Measurements from ENCODE around the gene SALL4.

Gene SALL4

GRCh38 chr20:51799401-51799860 is 2.9 kb downstream of the SALL4 start:
- Histone ChIP-seq H3K27me3 (ENCODE audit: low read length) (no peaks in the 10 kb centered on the region), H3K79me2 (ENCODE audit: insufficient read depth, low read length) (no peaks in the 10 kb centered on the region), H3K27ac (ENCODE audit: low read depth, low read length) (no peak overlapping the region), H2AFZ (ENCODE audit: low read depth, low read length, severe bottlenecking) (no peak overlapping the region), H3K36me3 (ENCODE audit: low read length) (no peaks in the 10 kb centered on the region), H4K20me1 (ENCODE audit: low read depth, low read length) (no peaks in the 10 kb centered on the region), H3K9ac (ENCODE audit: low read length) (no peak overlapping the region), H3K4me3 (ENCODE audit: insufficient read depth, low read length, poor library complexity, severe bottlenecking) (no peak overlapping the region), H3K9me3 (ENCODE audit: insufficient read depth, low read length) (no peaks in the 10 kb centered on the region), H3K4me2 (ENCODE audit: low read depth, low read length, poor library complexity, severe bottlenecking) (no peak overlapping the region), H3F3A (ENCODE audit: insufficient read depth) (no peaks in the 10 kb centered on the region), H3K9me2 (replicated peaks; ENCODE audit: insufficient read depth, low read length) (no peaks in the 10 kb centered on the region)
- TF ChIP-seq CTCF (IDR thresholded peaks at IDR 0.05; ENCODE audit: insufficient read depth, low read length, poor library complexity, severe bottlenecking), result no peak
- TF ChIP-seq EZH2phosphoT487 (conservative IDR thresholded peaks at IDR 0.05; ENCODE audit: low read length), result no peak

GRCh38 chr20:51797357-51798025 is 4.8 kb downstream of the SALL4 start:
- Histone ChIP-seq H3K27ac (ENCODE audit: low read depth, low read length) (no peak overlapping the region), H3K4me3 (ENCODE audit: insufficient read depth, low read length, poor library complexity, severe bottlenecking) (no peak overlapping the region), H3K9ac (ENCODE audit: low read length) (no peak overlapping the region), H3F3A (ENCODE audit: insufficient read depth) (no peaks in the 10 kb centered on the region), H3K27me3 (ENCODE audit: low read length) (no peaks in the 10 kb centered on the region), H3K9me2 (replicated peaks; ENCODE audit: insufficient read depth, low read length) (no peaks in the 10 kb centered on the region), H3K79me2 (ENCODE audit: insufficient read depth, low read length) (no peaks in the 10 kb centered on the region), H3K36me3 (ENCODE audit: low read length) (no peaks in the 10 kb centered on the region), H4K20me1 (ENCODE audit: low read depth, low read length) (no peaks in the 10 kb centered on the region), H2AFZ (ENCODE audit: low read depth, low read length, severe bottlenecking) (no peak overlapping the region), H3K4me2 (ENCODE audit: low read depth, low read length, poor library complexity, severe bottlenecking) (no peak overlapping the region), H3K9me3 (ENCODE audit: insufficient read depth, low read length) (no peaks in the 10 kb centered on the region)
- no peak for TF ChIP-seq CTCF (IDR thresholded peaks at IDR 0.05; ENCODE audit: insufficient read depth, low read length, poor library complexity, severe bottlenecking)
- TF ChIP-seq EZH2phosphoT487 (conservative IDR thresholded peaks at IDR 0.05; ENCODE audit: low read length), result no peak

GRCh38 chr20:51796340-51796739 is 6.0 kb downstream of the SALL4 start:
- Histone ChIP-seq H3K9ac (ENCODE audit: low read length) (no peak overlapping the region), H3K4me3 (ENCODE audit: insufficient read depth, low read length, poor library complexity, severe bottlenecking) (no peak overlapping the region)

More at GRCh38 chr20:51796340-51796739, 6.0 kb downstream of the SALL4 start:
- no peaks in the 10 kb centered on the region for H3K36me3 ChIP-seq (ENCODE audit: low read length)
- no peaks in the 10 kb centered on the region for H4K20me1 ChIP-seq (ENCODE audit: low read depth, low read length)
- H3K27ac ChIP-seq (ENCODE audit: low read depth, low read length), result no peak overlapping the region
- no peak overlapping the region for H3K4me2 ChIP-seq (ENCODE audit: low read depth, low read length, poor library complexity, severe bottlenecking)
- no peaks in the 10 kb centered on the region for H3K9me3 ChIP-seq (ENCODE audit: insufficient read depth, low read length)
- no peaks in the 10 kb centered on the region for H3F3A ChIP-seq (ENCODE audit: insufficient read depth)
- no peak overlapping the region for H2AFZ ChIP-seq (ENCODE audit: low read depth, low read length, severe bottlenecking)
- TF ChIP-seq EZH2phosphoT487 (conservative IDR thresholded peaks at IDR 0.05; ENCODE audit: low read length), result no peak
- TF ChIP-seq CTCF (IDR thresholded peaks at IDR 0.05; ENCODE audit: insufficient read depth, low read length, poor library complexity, severe bottlenecking), result no peak
- no peaks in the 10 kb centered on the region for H3K79me2 ChIP-seq (ENCODE audit: insufficient read depth, low read length)
- no peaks in the 10 kb centered on the region for H3K27me3 ChIP-seq (ENCODE audit: low read length)
- H3K9me2 ChIP-seq (replicated peaks; ENCODE audit: insufficient read depth, low read length), result no peaks in the 10 kb centered on the region
